NCI-H345 treated with DMSO at 0.1 percent for 48 hours (cell line): ENCODE results near the gene GSTK1.

Experiments
- DNase-seq: peaks from one replicate; lab custom pipeline; 2025; ENCODE audit not compliant: unreplicated experiment; lab: John Stamatoyannopoulos, UW

The GSTK1 gene

GRCh38 chr7:143295870-143296269 is 32.6 kb downstream of the GSTK1 start:
- DNase-seq, result no peak

- no peak for DNase-seq
These were observed 33.4 kb downstream of the GSTK1 start for GRCh38 chr7:143296686-143297085.

GRCh38 chr7:143299346-143299745 is 36.1 kb downstream of the GSTK1 start:
- no peak for DNase-seq

GRCh38 chr7:143299840-143300239 is 36.6 kb downstream of the GSTK1 start:
- DNase-seq, result no peak

GRCh38 chr7:143300959-143301935 is 38.0 kb downstream of the GSTK1 start:
- no peak for DNase-seq

- DNase-seq, result no peak
These were observed 40.5 kb downstream of the GSTK1 start for GRCh38 chr7:143303733-143304132.

- DNase-seq, result no peak
These were observed 41.7 kb downstream of the GSTK1 start for GRCh38 chr7:143304938-143305337.

- DNase-seq, result no peak
These were observed 42.3 kb downstream of the GSTK1 start for GRCh38 chr7:143305423-143306070.

GRCh38 chr7:143308632-143309031 is 45.4 kb downstream of the GSTK1 start:
- no peak for DNase-seq

- DNase-seq, result no peak
These were observed 50.9 kb downstream of the GSTK1 start for GRCh38 chr7:143314127-143314526.

GRCh38 chr7:143315776-143316175 is 52.5 kb downstream of the GSTK1 start, which contains the start of gene CLCN1:
TSS of gene CLCN1 (plus strand) at chr7:143316111. CDS start at chr7:143316213, 102 bp downstream.
- no peak for DNase-seq

- no peak for DNase-seq
These were observed 53.3 kb downstream of the GSTK1 start for GRCh38 chr7:143316492-143316891.

- no peak for DNase-seq
These were observed 55.4 kb downstream of the GSTK1 start for GRCh38 chr7:143318661-143319060.
